Measurements from ENCODE around the gene GOLGA1.
"Not testable (repeated sequence)": the region's sequence is repeated elsewhere in the genome, so short reads cannot be mapped to it uniquely, and the experiment has no call there.

GOLGA1 gene

GRCh38 chr9:124939944-124940343, 939 bp downstream of the GOLGA1 start:
- DNase-seq, result no peak

- no peak for DNase-seq
These were observed 6.6 kb downstream of the GOLGA1 start for GRCh38 chr9:124934290-124934689.

GRCh38 chr9:124932333-124932732, 8.6 kb downstream of the GOLGA1 start:
- DNase-seq, result no peak

- DNase-seq, result no peak
These were observed 11.4 kb downstream of the GOLGA1 start for GRCh38 chr9:124929464-124929863.

- DNase-seq, result no peak
These were observed 12.8 kb downstream of the GOLGA1 start for GRCh38 chr9:124928116-124928515.

GRCh38 chr9:124920394-124920793, 20.5 kb downstream of the GOLGA1 start:
- DNase-seq, result not testable (repeated sequence)

GRCh38 chr9:124914753-124915405, 26.0 kb downstream of the GOLGA1 start:
- DNase-seq, result no peak

GRCh38 chr9:124913378-124913777, 27.5 kb downstream of the GOLGA1 start:
- no peak for DNase-seq

GRCh38 chr9:124911766-124912165, 29.1 kb downstream of the GOLGA1 start:
- no peak for DNase-seq

GRCh38 chr9:124908098-124908497, 32.8 kb downstream of the GOLGA1 start:
- no peak for DNase-seq

GRCh38 chr9:124906966-124907365, 33.9 kb downstream of the GOLGA1 start:
- DNase-seq, result no peak

- no peak for DNase-seq
These were observed 41.0 kb downstream of the GOLGA1 start for GRCh38 chr9:124899845-124900244.

- no peak for DNase-seq
These were observed 43.1 kb downstream of the GOLGA1 start for GRCh38 chr9:124897570-124898460.

- no peak for DNase-seq
These were observed 46.1 kb downstream of the GOLGA1 start for GRCh38 chr9:124894741-124895170.

- DNase-seq, result no peak
These were observed 46.7 kb downstream of the GOLGA1 start for GRCh38 chr9:124894035-124894740.

- DNase-seq, result no peak
These were observed 50.7 kb downstream of the GOLGA1 start for GRCh38 chr9:124890179-124890578.

GRCh38 chr9:124889006-124889405, 51.9 kb downstream of the GOLGA1 start:
- no peak for DNase-seq

- no peak for DNase-seq
These were observed 53.1 kb downstream of the GOLGA1 start for GRCh38 chr9:124887832-124888231.

GRCh38 chr9:124886866-124887492, 53.9 kb downstream of the GOLGA1 start:
- DNase-seq, result no peak

GRCh38 chr9:124886461-124886860, 54.4 kb downstream of the GOLGA1 start:
- no peak for DNase-seq

- no peak for DNase-seq
These were observed 55.3 kb downstream of the GOLGA1 start for GRCh38 chr9:124885551-124885950.

- DNase-seq, result no peak
These were observed 56.5 kb downstream of the GOLGA1 start for GRCh38 chr9:124884376-124884775.

GRCh38 chr9:124882231-124882630, 58.7 kb downstream of the GOLGA1 start:
- DNase-seq, result no peak
